ENCODE measurements around the gene DMRT2. TPM values are rescaled to one million over a fixed set of nuclear protein-coding genes. Genes with fewer than 3 reads are reported as not detected.

DMRT2 gene
- total RNA-seq, 1 donor from 2014 or later, result 7.2 TPM

DNA sequence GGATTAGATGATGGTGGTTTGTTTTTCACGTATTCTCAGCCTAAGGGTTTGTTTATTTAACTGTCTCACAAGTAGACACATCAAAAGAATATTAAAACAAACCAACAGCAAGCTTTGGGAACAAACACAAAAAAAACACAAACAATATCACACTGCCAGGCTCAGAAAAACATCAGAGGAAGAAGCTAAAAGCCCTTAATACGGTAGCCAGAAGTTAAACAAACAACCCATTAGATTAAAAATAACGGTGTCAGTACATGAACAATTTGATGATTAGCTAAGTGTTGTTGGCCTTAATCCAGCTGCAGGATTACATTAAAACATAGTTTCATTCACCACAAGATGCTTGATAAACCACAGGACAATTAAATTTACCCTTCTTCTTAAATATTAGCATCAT, 15.9 kb upstream of the DMRT2 start:
- Histone ChIP-seq H3K9me3 (no peaks in the 10 kb centered on the region), H3K27me3 (no peaks in the 10 kb centered on the region), H3K36me3 (no peaks in the 10 kb centered on the region), H3K4me3 (no peak overlapping the region), H3K4me1 (no peaks in the 10 kb centered on the region), H3K27ac (no peak overlapping the region)
- intact Hi-C loops (cut with DNase I), result no loop called here
- TF ChIP-seq, protein P1, sequence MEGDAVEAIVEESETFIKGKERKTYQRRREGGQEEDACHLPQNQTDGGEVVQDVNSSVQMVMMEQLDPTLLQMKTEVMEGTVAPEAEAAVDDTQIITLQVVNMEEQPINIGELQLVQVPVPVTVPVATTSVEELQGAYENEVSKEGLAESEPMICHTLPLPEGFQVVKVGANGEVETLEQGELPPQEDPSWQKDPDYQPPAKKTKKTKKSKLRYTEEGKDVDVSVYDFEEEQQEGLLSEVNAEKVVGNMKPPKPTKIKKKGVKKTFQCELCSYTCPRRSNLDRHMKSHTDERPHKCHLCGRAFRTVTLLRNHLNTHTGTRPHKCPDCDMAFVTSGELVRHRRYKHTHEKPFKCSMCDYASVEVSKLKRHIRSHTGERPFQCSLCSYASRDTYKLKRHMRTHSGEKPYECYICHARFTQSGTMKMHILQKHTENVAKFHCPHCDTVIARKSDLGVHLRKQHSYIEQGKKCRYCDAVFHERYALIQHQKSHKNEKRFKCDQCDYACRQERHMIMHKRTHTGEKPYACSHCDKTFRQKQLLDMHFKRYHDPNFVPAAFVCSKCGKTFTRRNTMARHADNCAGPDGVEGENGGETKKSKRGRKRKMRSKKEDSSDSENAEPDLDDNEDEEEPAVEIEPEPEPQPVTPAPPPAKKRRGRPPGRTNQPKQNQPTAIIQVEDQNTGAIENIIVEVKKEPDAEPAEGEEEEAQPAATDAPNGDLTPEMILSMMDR (IDR thresholded peaks at IDR 0.05), result no peak
- DNase-seq (ENCODE audit: low spot score in 2 of 2), result no peak

DNA sequence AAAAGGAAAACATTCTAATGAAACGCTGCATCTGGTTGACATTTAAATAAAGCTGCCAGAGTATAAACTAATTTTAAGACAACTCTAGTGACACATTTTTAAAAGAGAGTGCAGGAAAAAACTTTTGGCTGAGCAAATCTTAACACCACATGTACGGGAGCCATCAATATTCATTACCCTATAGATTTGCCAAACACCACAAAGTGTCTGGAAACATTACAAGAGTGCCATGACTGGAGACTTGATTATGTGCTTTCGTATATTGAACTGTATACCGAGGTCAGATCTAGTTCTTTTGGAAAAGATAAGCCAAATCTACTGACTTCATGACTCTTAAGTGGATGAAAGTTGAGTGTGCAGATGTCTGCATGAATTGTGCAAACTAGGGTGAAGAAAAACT, 10.6 kb upstream of the DMRT2 start:
- TF ChIP-seq, protein P1 (IDR thresholded peaks at IDR 0.05), result no peak
- peaks cover 5% of the 10 kb centered on the region for H3K27me3 ChIP-seq
- H3K36me3 ChIP-seq, result no peaks in the 10 kb centered on the region
- H3K9me3 ChIP-seq, result no peaks in the 10 kb centered on the region
- H3K27ac ChIP-seq, result no peak overlapping the region
- intact Hi-C loops (cut with DNase I), result no loop called here
- no peak overlapping the region for H3K4me3 ChIP-seq
- DNase-seq (ENCODE audit: low spot score in 2 of 2), result no peak
- peaks cover 0 to 4% of the 10 kb centered on the region in 2 donors for H3K4me1 ChIP-seq

DNA sequence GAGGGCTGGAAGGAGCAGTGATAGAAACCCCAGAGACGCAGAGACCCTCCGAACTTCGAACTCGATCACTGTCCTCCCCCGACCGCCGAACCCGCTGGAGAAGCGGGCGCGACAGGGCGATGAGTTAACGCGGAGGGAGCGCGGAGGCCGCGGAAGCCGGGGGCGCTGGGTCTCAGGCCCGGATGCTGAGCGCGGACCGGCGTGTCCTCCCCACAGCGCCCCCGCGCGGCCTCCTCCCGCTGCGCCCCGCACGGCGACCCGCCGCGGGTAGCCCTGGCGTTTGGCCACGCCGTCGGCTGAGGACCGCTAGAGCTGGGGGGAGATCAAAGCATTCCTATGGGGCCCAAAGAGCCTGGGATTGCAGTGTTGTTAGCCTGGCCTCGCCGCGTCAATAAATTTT, 7.7 kb upstream of the DMRT2 start:
- Histone ChIP-seq H3K27ac (no peak overlapping the region), H3K4me3 (peak overlapping the region in 1 of 2 donors; percentile 7), H3K9me3 (no peaks in the 10 kb centered on the region), H3K4me1 (peaks cover 0 to 7% of the 10 kb centered on the region in 2 donors), H3K27me3 (peaks cover 19% of the 10 kb centered on the region), H3K36me3 (no peaks in the 10 kb centered on the region)
- DNase-seq (ENCODE audit: low spot score in 2 of 2), result no peak
- intact Hi-C loops (cut with DNase I), result no loop called here
- TF ChIP-seq, protein P1 (IDR thresholded peaks at IDR 0.05), result peak in 1 of 3 experiments; percentile 11

DNA sequence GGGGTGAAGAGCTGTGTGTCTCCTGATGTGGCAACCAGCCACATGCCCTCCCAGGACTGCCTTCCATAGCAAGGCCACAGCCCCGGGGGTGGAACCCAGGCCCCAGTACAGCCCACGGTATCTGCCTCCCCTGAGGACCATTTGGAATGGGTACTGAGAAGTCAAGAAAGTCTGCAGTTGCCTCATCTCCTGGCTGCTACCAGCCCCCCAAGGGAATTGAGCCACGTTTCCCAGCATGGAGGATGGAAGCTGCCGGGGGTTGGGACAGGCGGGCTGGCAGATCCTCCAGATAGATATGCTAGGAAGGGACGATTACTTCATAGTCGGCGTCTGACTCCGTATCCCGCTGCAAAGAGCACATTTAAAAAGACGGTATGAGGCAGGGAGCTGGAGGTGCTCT, 5.5 kb upstream of the DMRT2 start:
- TF ChIP-seq, protein P1 (IDR thresholded peaks at IDR 0.05), result no peak
- Histone ChIP-seq H3K27me3 (peaks cover 24% of the 10 kb centered on the region), H3K4me3 (no peak overlapping the region)

DNA sequence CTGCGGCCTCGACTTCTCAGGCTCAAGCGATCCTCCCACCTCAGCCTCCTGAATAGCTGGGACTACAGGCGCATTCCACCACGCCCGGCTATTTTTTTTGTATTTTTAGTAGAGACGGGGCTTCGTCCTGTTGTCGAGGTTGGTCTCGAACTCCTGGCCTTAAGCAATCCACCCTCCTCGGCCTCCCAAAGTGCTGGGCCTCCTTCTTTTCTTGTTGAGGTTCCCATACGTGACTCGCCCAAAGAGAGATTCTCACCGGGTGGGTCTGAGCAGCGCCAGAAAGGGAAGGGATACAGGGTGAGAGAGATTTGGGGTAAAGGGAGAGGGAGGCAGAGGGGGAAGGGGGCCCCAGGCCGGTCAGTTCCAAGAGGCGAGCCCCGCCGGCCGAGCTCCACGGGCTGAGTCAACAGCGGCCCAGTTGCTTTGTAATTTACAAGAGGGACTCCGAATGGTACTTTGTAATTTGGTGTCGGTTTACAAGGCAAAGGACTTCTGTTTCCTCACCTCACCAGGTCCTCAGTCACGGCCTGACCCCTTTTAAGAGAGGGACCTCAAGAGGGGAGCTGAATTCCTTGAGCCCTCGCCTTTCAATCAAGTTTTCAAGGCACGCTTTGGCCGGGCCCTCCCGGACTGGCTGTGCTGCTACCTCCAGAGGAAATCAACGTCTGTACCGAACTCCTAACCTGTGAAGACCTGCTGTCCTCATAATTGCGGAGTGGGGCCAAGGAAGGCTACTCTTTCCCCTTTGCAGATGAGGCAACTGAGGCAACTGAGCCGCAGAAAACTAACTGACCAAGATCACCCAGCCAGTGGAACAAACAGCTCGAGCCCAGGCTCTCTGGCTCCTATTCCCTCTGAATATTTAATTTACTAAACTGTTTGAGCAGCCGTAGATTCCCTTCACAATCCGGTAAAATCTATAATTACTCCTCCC, 3.3 kb upstream of the DMRT2 start:
- Histone ChIP-seq H3K36me3 (no peaks in the 10 kb centered on the region), H3K4me1 (peaks cover 5 to 16% of the 10 kb centered on the region in 2 donors), H3K4me3 (peak overlapping the region; percentile 51 to 62), H3K27me3 (peaks cover 29% of the 10 kb centered on the region), H3K27ac (no peak overlapping the region), H3K9me3 (no peaks in the 10 kb centered on the region)
- no peak for DNase-seq (ENCODE audit: low spot score in 2 of 2)
- intact Hi-C loops (cut with DNase I), result no loop called here
- TF ChIP-seq, protein P1 (IDR thresholded peaks at IDR 0.05), result no peak

More for the DNA sequence above, 5.5 kb upstream of the DMRT2 start:
- intact Hi-C loops (cut with DNase I), result no loop called here
- DNase-seq (ENCODE audit: low spot score in 2 of 2), result no peak
- Histone ChIP-seq H3K4me1 (peaks cover 0 to 16% of the 10 kb centered on the region in 2 donors), H3K27ac (no peak overlapping the region), H3K36me3 (no peaks in the 10 kb centered on the region), H3K9me3 (no peaks in the 10 kb centered on the region)

Measured in ascending aorta (tissue), 2 donors.